ENCODE measurements around the gene GNLY. TPM values are rescaled to one million over a fixed set of nuclear protein-coding genes. Genes with fewer than 3 reads are reported as not detected.

GNLY gene
- total and polyA plus RNA-seq, 2 of the 4 experiments (the other 2 are of a cell fraction): not detected

GRCh38 chr2:85680707-85681371 is 13.3 kb upstream of the GNLY start:
- Histone ChIP-seq H3K9me1 (ENCODE audit: insufficient read depth, low read length) (peaks cover 7% of the 10 kb centered on the region), H4K8ac (ENCODE audit: low read depth in 2 of 2, low read length in 2 of 2) (no peak overlapping the region; a peak in 1 of 4 replicates), H2BK5ac (ENCODE audit: low read depth, low read length, poor library complexity, severe bottlenecking) (no peak overlapping the region), H3K27me3 (ENCODE audit: control insufficient read depth, insufficient read depth, low read length) (no peaks in the 10 kb centered on the region), H4K5ac (ENCODE audit: low read depth, low read length) (no peak overlapping the region), H3K4ac (ENCODE audit: low read depth, low read length) (0 out of 2 replicates have a peak overlapping the region, but pooled peaks have one; percentile 26), H2BK15ac (ENCODE audit: low read depth, low read length) (no peak overlapping the region), H3K56ac (ENCODE audit: extremely low read depth, insufficient read depth, low read length) (no peak overlapping the region), H4K91ac (ENCODE audit: insufficient read depth, low read depth, low read length) (no peak overlapping the region), H3K14ac (replicated peaks; ENCODE audit: low read depth, low read length) (no peak overlapping the region), H2BK20ac (ENCODE audit: low read depth, low read length) (no peak overlapping the region), H3K9me3 (ENCODE audit: control insufficient read depth, insufficient read depth, low read length) (no peaks in the 10 kb centered on the region), H3K23ac (ENCODE audit: low read depth, low read length) (peak overlapping the region; percentile 10; the same call in 1 of the 2 replicates), H3K4me2 (ENCODE audit: low read depth, low read length) (no peak overlapping the region), H2AK9ac (replicated peaks; ENCODE audit: low read depth, low read length, poor library complexity) (no peak overlapping the region), H2BK120ac (ENCODE audit: low read depth, low read length) (peak overlapping the region; percentile 56; the same call in 1 of the 2 replicates), H2AK5ac (ENCODE audit: low read depth, low read length) (peak overlapping the region; percentile 55; the same call in 1 of the 2 replicates), H2AFZ (replicated peaks; ENCODE audit: low read length, poor library complexity) (no peak overlapping the region), H3K18ac (ENCODE audit: low read depth, low read length) (no peak overlapping the region), H3K36me3 (ENCODE audit: control insufficient read depth, insufficient read depth, low read length) (no peaks in the 10 kb centered on the region), H3K4me1 (ENCODE audit: control insufficient read depth, insufficient read depth, low read length) (0 out of 2 replicates have a peak, but pooled peaks cover 1% of the 10 kb centered on the region), H4K20me1 (ENCODE audit: insufficient read depth, low read length) (no peaks in the 10 kb centered on the region), H3K27ac (ENCODE audit: insufficient read depth, low read length) (no peak overlapping the region), H3K4me3 (ENCODE audit: insufficient read depth, low read depth, low read length) (no peak overlapping the region), H3K79me1 (ENCODE audit: low read depth in 1 of 2, low read length in 2 of 2) (no peaks in the 10 kb centered on the region), H3K9ac (ENCODE audit: low read depth, low read length) (no peak overlapping the region)
- ChIA-PET CTCF (interaction anchor here (0.6 kb wide), 2 partner anchors 28 to 48 kb away, joined by 3 to 5 read pairs; no protein-coding TSS in a partner anchor), POLR2A (ENCODE audit: unreplicated experiment) (no interaction called here)
- in situ Hi-C loops (cut with MboI; ENCODE audit: low sequenced_read_pairs) (no loop called here), intact Hi-C loops (cut with micrococcal nuclease) (no loop called here), dilution Hi-C loops (cut with HindIII; ENCODE audit: low sequenced_read_pairs, unreplicated experiment) (no loop called here)
- no peak for TF ChIP-seq MXI1 (IDR thresholded peaks at IDR 0.05; ENCODE audit: borderline replicate concordance, low read depth, low read length)
- TF ChIP-seq USF2 (IDR thresholded peaks at IDR 0.05; ENCODE audit: low read depth, low read length): no peak
- no peak for TF ChIP-seq FOS (IDR thresholded peaks at IDR 0.05; ENCODE audit: low read depth, low read length)
- no peak for TF ChIP-seq RFX5 (IDR thresholded peaks at IDR 0.05; ENCODE audit: low read depth, low read length)
- TF ChIP-seq RCOR1 (IDR thresholded peaks at IDR 0.05; ENCODE audit: insufficient replicate concordance, low read length): no peak
- TF ChIP-seq BHLHE40 (IDR thresholded peaks at IDR 0.05; ENCODE audit: low read depth, low read length): no peak
- TF ChIP-seq MAFK (IDR thresholded peaks at IDR 0.05; ENCODE audit: low read depth, low read length): no peak
- TF ChIP-seq POLR2A (IDR thresholded peaks at IDR 0.05; ENCODE audit: low read depth, low read length): no peak
- no peak for TF ChIP-seq MAZ (IDR thresholded peaks at IDR 0.05; ENCODE audit: borderline replicate concordance, low read depth, low read length)
- no peak for TF ChIP-seq RAD21 (IDR thresholded peaks at IDR 0.05; ENCODE audit: low read length)
- no peak for TF ChIP-seq ELK1 (IDR thresholded peaks at IDR 0.05; ENCODE audit: borderline replicate concordance, low read depth, low read length)
- no peak for TF ChIP-seq NFE2L2 (IDR thresholded peaks at IDR 0.05; ENCODE audit: low read depth, low read length)
- no peak for TF ChIP-seq CTCF (conservative IDR thresholded peaks at IDR 0.05; ENCODE audit: low read depth, low read length)
- no peak for TF ChIP-seq CEBPB (IDR thresholded peaks at IDR 0.05; ENCODE audit: low read depth, low read length)
- no peak for TF ChIP-seq SMC3 (IDR thresholded peaks at IDR 0.05; ENCODE audit: low read depth, low read length)
- TF ChIP-seq CHD1 (IDR thresholded peaks at IDR 0.05; ENCODE audit: low read depth, low read length): no peak
- no CpG with 5 or more reads among the region's 2 CpGs for WGBS, 2 experiments (ENCODE audit: extremely low coverage in 2 of 2, insufficient read length in 1 of 2)
- DNase-seq (no peak), ATAC-seq (ENCODE audit: low read depth) (no peak)
- no TSS peak for BruUV-seq (replicated peaks)

All from IMR-90 (cell line).